ENCODE results near the gene SMPD4.

- TF ChIP-seq POLR2AphosphoS5 (IDR thresholded peaks at IDR 0.05; ENCODE audit: borderline replicate concordance, low read depth, low read length): no peak
- no peak for TF ChIP-seq EZH2 (IDR thresholded peaks at IDR 0.05)
Observed at GRCh38 chr2:130169896-130170295, 11.5 kb downstream of the SMPD4 start.
